Measurements from ENCODE around the gene PIGB.
"Not testable (repeated sequence)": the region's sequence is repeated elsewhere in the genome, so short reads cannot be mapped to it uniquely, and the experiment has no call there.

PIGB gene

DNA sequence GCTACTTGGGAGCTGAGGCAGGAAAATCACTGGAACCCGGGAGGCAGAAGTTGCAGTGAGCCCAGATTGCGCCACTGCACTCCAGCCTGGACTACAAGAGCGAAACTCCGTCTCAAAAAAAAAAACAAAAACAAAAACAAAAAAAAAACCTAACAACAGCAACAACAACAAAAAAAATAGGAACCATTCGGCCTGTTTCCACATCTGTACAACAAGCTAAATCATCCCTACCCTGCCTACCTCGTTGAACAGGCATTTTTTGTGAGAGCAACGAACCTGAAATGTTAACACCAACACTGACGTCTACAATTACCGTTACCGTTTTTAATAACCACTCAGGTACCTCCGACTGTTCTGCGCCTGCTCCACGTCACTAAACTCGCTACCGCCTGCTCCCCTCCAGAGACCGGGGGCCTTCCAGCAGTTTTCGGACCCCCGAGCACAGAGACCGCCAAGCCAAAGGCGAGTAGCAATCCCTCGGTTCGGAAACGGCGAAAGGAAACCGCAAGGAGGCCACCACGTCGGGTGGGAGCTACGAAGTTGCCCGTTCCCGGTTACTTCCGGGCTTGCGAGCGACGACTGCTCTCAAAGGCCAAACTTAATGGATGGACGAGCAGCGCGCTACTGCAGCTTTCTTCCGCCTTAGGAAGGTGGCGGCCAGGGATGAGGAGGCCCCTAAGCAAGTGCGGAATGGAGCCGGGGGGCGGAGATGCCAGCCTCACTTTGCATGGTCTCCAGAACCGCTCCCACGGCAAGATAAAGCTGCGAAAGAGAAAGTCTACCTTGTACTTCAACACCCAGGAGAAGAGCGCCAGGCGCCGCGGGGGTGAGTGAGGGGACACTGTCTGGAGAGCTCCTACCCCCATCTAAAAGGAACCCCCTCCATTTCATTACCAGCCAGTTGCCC, at the start of gene PIGB, which contains the start of gene PIGBOS1:
TSS of gene PIGB (plus strand) at position 635 of the 907 bp plus-strand sequence. CDS start at position 664, 29 bp downstream.
TSS of gene PIGBOS1 (minus strand) at position 536 of the 907 bp plus-strand sequence. CDS start 1,331 bp downstream, outside the sequence.
- DNase-seq (ENCODE audit: low read depth), result peak; percentile 80

DNA sequence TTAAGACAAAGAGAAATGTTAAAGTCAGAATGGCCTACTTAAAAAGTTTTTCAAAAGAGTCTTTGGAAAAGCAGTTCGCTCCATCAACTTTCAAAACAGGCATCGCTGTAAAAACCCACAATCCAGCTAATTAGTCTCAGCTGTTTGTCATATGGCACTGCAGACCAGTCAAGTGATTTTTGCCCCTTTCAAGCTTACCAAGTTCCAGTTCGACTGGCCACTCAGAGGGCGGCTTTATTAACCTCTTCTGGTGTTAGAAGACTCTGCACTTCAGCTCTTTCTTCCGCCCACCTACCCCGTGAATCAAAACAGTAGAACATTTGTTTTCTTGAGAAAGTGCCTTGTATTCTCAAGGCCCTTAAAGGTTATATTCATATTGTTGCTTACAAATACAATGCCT, 48.7 kb upstream of the PIGB start:
- DNase-seq (ENCODE audit: low read depth), result no peak

DNA sequence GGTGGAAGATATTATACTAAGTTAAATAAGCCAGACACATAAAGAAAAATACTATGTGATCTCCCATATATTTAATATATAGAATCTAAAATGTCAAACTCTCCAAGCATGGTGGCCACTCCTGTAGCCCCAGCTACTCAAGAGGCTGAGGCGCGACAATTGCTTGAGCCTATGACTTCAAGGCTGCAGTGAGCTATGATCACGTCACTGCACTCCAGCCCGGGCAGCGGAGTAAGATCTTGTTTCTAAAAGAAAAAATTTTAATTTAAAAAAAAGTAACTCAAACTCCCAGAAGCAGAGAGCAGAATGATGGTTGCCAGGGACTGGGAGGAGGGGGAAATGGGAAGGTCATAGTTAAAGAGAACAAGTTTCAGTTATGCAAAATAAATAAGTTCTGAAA, 42.7 kb upstream of the PIGB start:
- DNase-seq (ENCODE audit: low read depth), result no peak

DNA sequence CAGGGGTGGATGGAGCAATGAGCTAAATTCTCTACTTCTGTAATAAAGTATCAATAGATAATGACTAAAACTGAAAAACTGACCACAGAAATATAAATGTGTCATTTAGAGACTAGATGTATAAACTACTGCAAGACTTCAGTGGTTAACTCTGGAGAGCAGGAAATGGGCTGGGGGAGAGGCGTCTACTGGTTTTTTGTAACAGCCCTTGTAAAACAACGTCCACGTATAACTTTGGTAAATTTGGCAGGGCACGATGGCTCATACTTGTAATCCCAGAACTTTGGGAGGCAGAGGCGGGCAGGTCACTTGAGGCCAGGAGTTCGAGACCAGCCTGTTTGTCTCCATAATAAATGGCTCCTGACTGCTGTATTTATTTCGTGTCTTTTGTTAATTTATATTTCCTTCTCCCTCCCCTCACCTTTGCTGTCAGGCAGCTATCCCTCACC, 41.9 kb upstream of the PIGB start:
- no peak for DNase-seq (ENCODE audit: low read depth)

GRCh38 chr15:55277715-55278114, 41.3 kb upstream of the PIGB start:
- no peak for DNase-seq (ENCODE audit: low read depth)

DNA sequence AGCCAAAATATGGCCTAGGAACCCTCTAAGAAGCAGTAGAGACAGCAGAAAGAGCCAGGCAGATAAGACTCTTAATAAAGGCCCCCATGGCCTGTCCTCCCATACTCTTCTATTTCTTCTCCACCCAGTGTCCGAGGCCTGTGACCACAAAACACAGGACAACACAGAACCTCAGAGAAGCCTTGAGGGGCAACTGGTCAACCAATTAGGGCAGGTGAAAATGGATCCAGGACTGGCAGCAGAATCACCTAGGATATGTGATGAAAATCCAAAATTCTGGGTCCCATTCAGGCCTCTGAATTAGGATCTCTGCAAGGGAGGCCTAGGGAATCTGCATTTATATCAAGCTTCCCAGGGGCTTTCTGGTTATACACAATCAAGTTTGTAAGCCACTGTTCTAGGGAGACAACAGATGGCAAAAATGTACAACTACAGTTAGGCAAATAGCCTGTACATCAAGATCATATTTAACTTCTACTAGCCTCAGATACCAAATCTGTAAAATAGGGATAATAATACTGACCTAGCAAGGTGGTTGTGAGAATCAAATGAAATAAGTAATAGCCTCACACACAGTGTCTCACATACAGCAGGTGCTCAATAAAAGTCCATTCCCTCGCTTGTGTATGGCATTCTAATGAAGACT, 39.8 kb upstream of the PIGB start:
- no peak for DNase-seq (ENCODE audit: low read depth)

DNA sequence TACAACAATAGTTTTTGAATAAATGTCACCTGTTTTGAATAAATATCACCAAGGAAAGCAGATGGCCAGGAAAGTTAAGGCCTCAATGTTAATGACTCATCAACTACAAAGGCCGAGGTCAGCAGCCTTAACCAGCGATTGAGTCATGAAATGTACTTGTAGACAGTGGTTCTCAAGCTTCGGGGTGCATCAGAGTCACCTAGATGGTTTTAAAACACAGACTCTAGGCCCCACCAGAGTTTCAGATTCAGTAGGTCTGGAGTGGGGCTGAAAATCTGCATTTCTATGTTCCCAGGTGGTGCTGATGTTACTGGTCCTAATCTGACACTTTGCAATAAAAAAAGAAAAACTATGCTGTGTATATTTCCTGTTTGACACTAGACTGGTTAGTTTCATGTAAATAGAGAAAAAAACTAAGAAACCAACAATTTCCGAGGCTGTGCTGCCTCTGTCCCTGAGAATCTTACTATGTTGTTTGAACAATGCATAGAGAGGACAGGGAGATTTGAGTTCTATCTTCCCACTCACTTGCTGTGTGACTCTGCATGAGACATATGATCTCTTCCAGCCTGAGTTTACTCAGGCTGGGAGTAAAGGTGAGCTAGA, 39.2 kb upstream of the PIGB start:
- peak; percentile 71 for DNase-seq (ENCODE audit: low read depth)

DNA sequence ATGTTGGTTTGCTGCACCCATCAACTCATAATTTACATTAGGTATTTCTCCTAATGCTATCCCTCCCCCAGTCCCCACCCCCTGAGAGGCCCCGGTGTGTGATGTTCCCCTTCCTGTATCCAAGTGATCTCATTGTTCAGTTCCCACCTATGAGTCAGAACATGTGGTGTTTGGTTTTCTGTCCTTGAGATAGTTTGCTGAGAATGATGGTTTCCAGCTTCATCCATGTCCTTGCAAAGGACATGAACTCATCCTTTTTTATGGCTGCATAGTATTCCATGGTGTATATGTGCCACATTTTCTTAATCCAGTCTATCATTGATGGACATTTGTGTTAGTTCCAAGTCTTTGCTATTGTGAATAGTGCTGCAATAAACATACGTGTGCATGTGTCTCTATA, 38.4 kb upstream of the PIGB start:
- not testable (repeated sequence) for DNase-seq (ENCODE audit: low read depth)

DNA sequence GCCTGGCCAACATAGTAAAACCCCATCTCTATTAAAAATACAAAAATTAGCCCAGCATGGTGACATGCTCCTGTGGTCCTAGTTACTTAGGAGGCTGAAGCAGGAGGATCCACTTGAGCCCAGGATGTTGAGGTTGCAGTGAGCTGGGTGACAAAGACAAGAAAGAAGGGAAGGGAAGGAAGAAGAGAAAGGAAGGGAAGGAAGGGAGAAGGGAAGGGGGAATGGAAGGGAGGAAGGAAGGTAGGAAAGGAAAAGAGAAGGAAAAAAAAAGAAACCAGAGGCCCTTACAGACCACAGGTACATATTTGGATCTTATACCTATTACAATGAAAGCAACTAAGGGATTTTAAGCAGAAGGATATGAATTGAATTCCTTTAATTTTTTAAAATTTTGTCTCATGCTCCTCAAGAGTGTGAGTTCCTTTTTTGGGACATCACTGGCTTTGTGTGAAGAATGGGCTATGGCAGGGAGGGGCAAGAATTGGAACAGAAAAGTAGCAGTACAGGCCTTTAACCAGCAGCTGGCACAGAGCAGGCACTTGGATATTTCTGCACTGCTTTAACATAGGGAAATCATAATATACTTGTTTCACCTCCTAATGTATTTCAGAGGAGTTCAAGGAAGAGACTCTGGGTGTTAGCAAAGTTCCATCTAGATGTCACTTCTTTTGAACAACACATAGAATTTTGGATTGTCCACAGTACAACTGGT, 37.3 kb upstream of the PIGB start:
- DNase-seq (ENCODE audit: low read depth), result no peak

- DNase-seq (ENCODE audit: low read depth), result peak; percentile 56
Measured at GRCh38 chr15:55282284-55282833, 36.7 kb upstream of the PIGB start.

GRCh38 chr15:55283379-55284147, 35.5 kb upstream of the PIGB start:
- DNase-seq (ENCODE audit: low read depth), result no peak

DNA sequence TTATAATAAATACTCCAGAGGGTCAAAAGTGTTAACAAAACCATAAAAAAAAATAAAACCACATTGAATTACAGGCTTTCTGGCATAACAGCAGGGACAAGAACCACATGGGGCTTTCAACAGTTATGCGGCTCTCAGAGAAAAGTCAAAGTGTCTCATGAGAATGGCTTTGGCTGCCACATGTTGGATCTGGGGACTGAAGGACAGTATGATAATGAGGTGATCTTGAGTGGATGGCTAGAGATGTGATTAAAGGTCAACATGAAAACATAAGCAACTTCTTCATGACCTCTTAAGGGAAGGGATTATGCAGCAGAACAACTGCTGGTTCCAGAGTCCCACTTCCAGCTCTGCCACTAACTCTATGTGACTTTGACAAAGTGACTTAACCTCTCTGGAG, 34.6 kb upstream of the PIGB start:
- no peak for DNase-seq (ENCODE audit: low read depth)

- not testable (repeated sequence) for DNase-seq (ENCODE audit: low read depth)
Measured at GRCh38 chr15:55286442-55287189, 32.4 kb upstream of the PIGB start.

DNA sequence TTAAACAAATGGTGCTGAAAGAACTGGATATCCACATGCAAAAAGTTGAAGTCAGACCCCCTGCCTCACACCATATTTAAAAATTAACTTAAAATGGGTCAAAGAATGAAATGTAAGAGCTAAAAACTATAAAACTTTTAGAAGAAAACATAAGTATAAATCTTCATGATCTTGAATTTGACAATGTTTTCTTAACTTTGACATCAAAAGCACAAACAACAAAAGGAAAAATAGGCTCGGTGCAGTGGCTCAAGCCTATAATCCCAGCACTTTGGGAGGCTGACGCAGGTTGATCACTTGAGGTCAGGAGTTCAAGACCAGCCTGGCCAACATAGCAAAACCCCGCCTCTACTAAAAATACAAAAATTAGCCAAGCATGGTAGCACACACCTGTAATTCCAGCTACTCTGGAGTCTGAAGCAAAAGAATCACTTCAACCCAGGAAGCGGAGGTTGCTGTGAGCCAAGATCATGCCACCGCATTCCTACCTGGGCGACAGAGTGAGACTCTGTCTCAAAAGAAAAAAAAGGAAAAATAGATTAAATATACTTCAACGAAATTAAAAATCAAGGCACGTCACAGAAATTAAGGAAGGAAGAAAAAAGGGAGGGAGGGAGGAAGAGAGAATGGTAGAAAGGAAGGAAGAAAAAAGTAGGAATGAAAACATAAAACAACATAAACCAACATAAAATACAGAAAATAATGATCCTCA, 30.9 kb upstream of the PIGB start:
- no peak for DNase-seq (ENCODE audit: low read depth)

GRCh38 chr15:55289011-55289745, 29.8 kb upstream of the PIGB start:
- DNase-seq (ENCODE audit: low read depth), result no peak

GRCh38 chr15:55289746-55290527, 29.1 kb upstream of the PIGB start, which contains the start of gene RAB27A:
TSS of gene RAB27A (minus strand) at chr15:55289813. CDS start at chr15:55234934, 54,879 bp downstream.
- no peak for DNase-seq (ENCODE audit: low read depth)

DNA sequence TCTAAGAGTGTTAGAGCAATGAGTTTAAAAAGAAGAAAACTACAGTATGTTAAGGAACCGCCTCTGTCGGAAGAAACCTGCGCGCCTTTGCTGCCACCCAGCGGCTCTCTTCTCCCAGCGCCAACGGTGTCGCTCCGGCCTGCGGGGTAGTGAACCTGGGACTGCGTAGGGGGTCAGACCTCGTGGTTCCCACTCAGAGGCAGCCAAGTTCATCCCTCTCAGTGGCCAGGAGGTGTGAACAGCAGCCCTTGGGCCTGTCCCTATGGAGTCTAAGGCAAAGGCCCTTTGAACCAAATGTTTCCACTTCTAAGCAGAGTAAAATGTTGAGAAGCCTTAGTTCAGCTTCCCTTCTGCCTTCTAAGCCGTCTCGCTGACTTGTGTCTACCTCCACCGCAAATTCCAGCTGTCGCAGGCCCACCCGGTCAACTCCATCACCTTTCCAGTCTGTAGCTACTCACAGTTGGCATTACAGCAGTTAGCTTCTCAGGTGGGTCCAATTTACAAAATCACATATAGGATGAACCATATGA, 28.4 kb upstream of the PIGB start:
- DNase-seq (ENCODE audit: low read depth), result peak; percentile 62

DNA sequence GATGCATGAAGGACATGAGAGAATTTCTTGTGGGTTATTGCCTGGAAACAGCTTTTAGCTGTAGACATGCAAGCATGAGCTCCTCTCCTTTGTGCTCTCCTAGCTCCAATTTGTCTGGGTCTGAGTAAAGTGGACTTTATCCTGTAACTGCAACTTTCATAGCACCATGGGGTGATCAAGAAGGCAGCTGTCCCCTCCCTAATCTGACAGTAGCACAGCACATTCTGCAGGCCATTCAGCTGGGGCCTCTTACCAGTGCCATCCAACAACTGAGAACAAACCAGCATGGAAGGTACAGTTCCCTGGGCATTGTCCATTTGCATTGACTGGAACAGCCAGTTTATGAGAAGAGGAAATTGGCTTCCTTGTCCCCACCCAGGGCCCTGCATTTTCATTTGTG, 21.7 kb upstream of the PIGB start:
- DNase-seq (ENCODE audit: low read depth), result no peak
